HG02943 (cell line): ENCODE data around the gene CCR7.

Source experiments
- ATAC-seq: cut with Tn5 transposase; IDR thresholded peaks from one replicate; pipeline ENCODE4 v1.9.1; 2021; ENCODE audit warnings: mild to moderate bottlenecking, low read depth, moderate library complexity; ENCODE audit not compliant: unreplicated experiment

Gene CCR7

GRCh38 chr17:40563220-40564052, 1.8 kb downstream of the CCR7 start:
- no peak for ATAC-seq

GRCh38 chr17:40562838-40563219, 2.4 kb downstream of the CCR7 start:
- ATAC-seq = no peak

GRCh38 chr17:40561871-40562611, 3.2 kb downstream of the CCR7 start:
- no peak for ATAC-seq

GRCh38 chr17:40561294-40561870, 3.9 kb downstream of the CCR7 start:
- ATAC-seq = peak; percentile 14

- ATAC-seq = peak; percentile 57
Measured at GRCh38 chr17:40560592-40561293, 4.5 kb downstream of the CCR7 start.

GRCh38 chr17:40559954-40560591, 5.2 kb downstream of the CCR7 start:
- ATAC-seq = peak; percentile 28

GRCh38 chr17:40559564-40559916, 5.7 kb downstream of the CCR7 start:
- no peak for ATAC-seq

GRCh38 chr17:40558890-40559563, 6.2 kb downstream of the CCR7 start:
- ATAC-seq = no peak

GRCh38 chr17:40558300-40558889, 6.9 kb downstream of the CCR7 start:
- no peak for ATAC-seq

GRCh38 chr17:40557531-40558299, 7.6 kb downstream of the CCR7 start:
- no peak for ATAC-seq

GRCh38 chr17:40556884-40557414, 8.3 kb downstream of the CCR7 start:
- ATAC-seq = no peak

- ATAC-seq = no peak
Measured at GRCh38 chr17:40556198-40556661, 9.0 kb downstream of the CCR7 start.

GRCh38 chr17:40555296-40556190, 9.7 kb downstream of the CCR7 start:
- ATAC-seq = no peak

- ATAC-seq = no peak
Measured at GRCh38 chr17:40554646-40555295, 10.5 kb downstream of the CCR7 start.

- no peak for ATAC-seq
Measured at GRCh38 chr17:40553694-40554534, 11.4 kb downstream of the CCR7 start.
